Activated CD8-positive, alpha-beta T cell treated with anti-CD3 and anti-CD28 coated beads, Interleukin-2, amount 10 ng/mL, durations not matched to agents 7 days and 5 days (primary cell): ENCODE measurements around the gene TBL1XR1. TPM values are rescaled to one million over a fixed set of nuclear protein-coding genes. Genes with fewer than 3 reads are reported as not detected.

ENCODE experiments used
- ATAC-seq: fragments of 150-1000 bp; cut with Tn5 transposase; one replicate; pipeline ENCODE4 v1.10.0; 2021; ENCODE audit warnings: moderate library complexity
- CTCF ChIA-PET: fragments of 350-600 bp; sonication (Branson Sonifier 250); formaldehyde crosslinking; loops from one replicate; lab custom pipeline; 2021; ENCODE audit warnings: antibody characterized with exemption; lab: Charles Lee
- POLR2A ChIA-PET: fragments of 350-600 bp; sonication (Branson Sonifier 250); formaldehyde crosslinking; loops from one replicate; lab custom pipeline; 2021; ENCODE audit warnings: antibody characterized with exemption; lab: Charles Lee
- DNase-seq: peaks from one replicate; pipeline ENCODE4 v3.0.0-alpha.2; 2020
- H3K27ac Mint-ChIP-seq: one replicate; pipeline ENCODE4 v1.8.0; 2021; ENCODE audit warnings: mild to moderate bottlenecking, mixed read lengths
- H3K27me3 Mint-ChIP-seq: one replicate; pipeline ENCODE4 v1.8.0; 2021; ENCODE audit warnings: low read depth, mixed read lengths
- H3K36me3 Mint-ChIP-seq: one replicate; pipeline ENCODE4 v1.8.0; 2021; ENCODE audit warnings: low read depth, mixed read lengths
- H3K4me1 Mint-ChIP-seq: one replicate; pipeline ENCODE4 v1.8.0; 2021; ENCODE audit warnings: low read depth, mixed read lengths
- H3K4me3 Mint-ChIP-seq: one replicate; pipeline ENCODE4 v1.8.0; 2021; ENCODE audit warnings: mild to moderate bottlenecking, mixed read lengths
- H3K9me3 Mint-ChIP-seq: one replicate; pipeline ENCODE4 v1.8.0; 2022; ENCODE audit warnings: mixed read lengths; ENCODE audit not compliant: insufficient read depth
- total RNA-seq, 2 experiments: library from RNA; stranded (reverse); gene quantifications; one replicate each; pipeline ENCODE4 v1.2.3, GENCODE V29; 2021

TBL1XR1 gene
- 100 to 1,000 TPM; 165 to 166 TPM for total RNA-seq

- DNase-seq = peak; percentile 92
- Mint-ChIP-seq H3K4me3 (peak within 1 kb of the TSS; percentile 98), H3K9me3 (no peaks in the 10 kb centered on the region), H3K36me3 (peaks cover 38% of the 10 kb centered on the region), H3K27me3 (no peaks in the 10 kb centered on the region), H3K4me1 (peaks cover 66% of the 10 kb centered on the region), H3K27ac (peak within 1 kb of the TSS; percentile 99)
- ChIA-PET POLR2A (interaction anchor here (0.6 to 6.5 kb wide), 12 partner anchors 17 to 482 kb away, joined by 3 to 172 read pairs (median 5); no protein-coding TSS in a partner anchor), CTCF (interaction anchor here (1.1 to 5.7 kb wide), 5 partner anchors 15 to 162 kb away, joined by 4 to 57 read pairs (median 6); no protein-coding TSS in a partner anchor)
- peak; percentile 67 for ATAC-seq
Observed at GRCh38 chr3:177197041-177197726, at the start of gene TBL1XR1. TBL1XR1 (minus strand) TSS chr3:177197482; CDS start chr3:177064977, 132,505 bp downstream.

DNA sequence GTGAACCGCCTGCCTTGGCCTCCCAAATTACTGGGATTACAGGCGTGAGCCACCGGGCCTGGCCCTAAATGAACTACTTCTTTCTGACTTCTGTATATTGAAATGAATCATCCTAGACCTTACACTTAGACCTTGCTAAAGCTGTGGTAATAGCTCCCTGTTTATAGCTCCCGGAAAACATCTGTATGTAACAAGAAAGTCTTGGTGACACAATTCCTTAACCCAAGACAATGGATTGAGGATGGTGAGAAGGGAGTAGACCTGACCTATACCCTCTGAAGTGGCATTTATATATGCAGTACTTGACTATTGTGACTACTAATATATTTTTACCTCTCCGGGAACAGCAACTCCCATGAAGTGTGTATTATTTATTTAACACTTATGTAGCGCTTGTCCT lies 48.0 kb upstream of the TBL1XR1 start:
- H3K36me3 Mint-ChIP-seq = no peaks in the 10 kb centered on the region
- ATAC-seq (no peak), DNase-seq (no peak)
- ChIA-PET POLR2A (no interaction called here), CTCF (no interaction called here)
- H3K4me3 Mint-ChIP-seq = no peak overlapping the region
- H3K9me3 Mint-ChIP-seq = peaks cover 3% of the 10 kb centered on the region
- no peak overlapping the region for H3K27ac Mint-ChIP-seq
- H3K27me3 Mint-ChIP-seq = no peaks in the 10 kb centered on the region
- peaks cover 4% of the 10 kb centered on the region for H3K4me1 Mint-ChIP-seq

- peaks cover 4% of the 10 kb centered on the region for H3K4me1 Mint-ChIP-seq
- DNase-seq (no peak), ATAC-seq (no peak)
- H3K36me3 Mint-ChIP-seq = no peaks in the 10 kb centered on the region
- H3K27me3 Mint-ChIP-seq = no peaks in the 10 kb centered on the region
- H3K27ac Mint-ChIP-seq = no peak overlapping the region
- H3K9me3 Mint-ChIP-seq = peaks cover 3% of the 10 kb centered on the region
- CTCF ChIA-PET = no interaction called here
- H3K4me3 Mint-ChIP-seq = no peak overlapping the region
- POLR2A ChIA-PET = interaction anchor here (0.9 kb wide), 1 partner anchor 116 kb away, joined by 3 read pairs; no protein-coding TSS in a partner anchor
Observed at GRCh38 chr3:177244606-177245005, 47.3 kb upstream of the TBL1XR1 start.

GRCh38 chr3:177238686-177239216 lies 41.5 kb upstream of the TBL1XR1 start:
- Mint-ChIP-seq H3K36me3 (peaks cover 2% of the 10 kb centered on the region), H3K27ac (no peak overlapping the region), H3K9me3 (no peaks in the 10 kb centered on the region), H3K4me3 (no peak overlapping the region), H3K4me1 (peaks cover 13% of the 10 kb centered on the region), H3K27me3 (no peaks in the 10 kb centered on the region)
- ATAC-seq (no peak), DNase-seq (no peak)
- CTCF ChIA-PET = interaction anchor here (1.1 kb wide), 1 partner anchor 11 kb away, joined by 3 read pairs; no protein-coding TSS in a partner anchor
- POLR2A ChIA-PET = interaction anchor here (0.5 kb wide), 1 partner anchor 40 kb away, joined by 3 read pairs; no protein-coding TSS in a partner anchor

GRCh38 chr3:177237206-177237605 lies 39.9 kb upstream of the TBL1XR1 start:
- CTCF ChIA-PET = no interaction called here
- Mint-ChIP-seq H3K27me3 (no peaks in the 10 kb centered on the region), H3K4me1 (peaks cover 9% of the 10 kb centered on the region), H3K9me3 (no peaks in the 10 kb centered on the region), H3K36me3 (peaks cover 2% of the 10 kb centered on the region), H3K4me3 (no peak overlapping the region), H3K27ac (no peak overlapping the region)
- ATAC-seq (no peak), DNase-seq (no peak)
- POLR2A ChIA-PET = no interaction called here

DNA sequence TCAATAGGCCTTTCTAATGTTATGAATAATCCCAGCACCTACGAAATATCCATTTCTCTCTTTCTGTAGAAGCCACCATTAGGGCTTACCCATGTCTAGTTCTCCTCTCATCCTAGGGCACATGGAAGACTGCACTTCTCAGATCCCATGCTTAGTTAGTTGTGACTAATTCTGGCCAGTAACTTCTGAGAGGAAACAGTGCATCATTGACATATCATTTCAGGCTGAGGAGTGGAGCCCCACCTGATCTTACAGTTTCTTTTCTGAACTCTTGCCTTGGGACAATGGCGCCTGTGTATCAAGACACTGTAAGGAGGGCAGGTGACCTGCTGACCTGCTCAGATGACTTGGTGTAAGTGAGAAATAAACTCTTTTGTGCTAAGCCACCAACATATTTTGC lies 39.4 kb upstream of the TBL1XR1 start:
- ChIA-PET POLR2A (no interaction called here), CTCF (no interaction called here)
- Mint-ChIP-seq H3K36me3 (peaks cover 2% of the 10 kb centered on the region), H3K27me3 (no peaks in the 10 kb centered on the region), H3K27ac (no peak overlapping the region), H3K4me1 (peaks cover 9% of the 10 kb centered on the region), H3K4me3 (no peak overlapping the region), H3K9me3 (no peaks in the 10 kb centered on the region)
- DNase-seq (no peak), ATAC-seq (no peak)

GRCh38 chr3:177234121-177234520 lies 36.8 kb upstream of the TBL1XR1 start:
- no peak overlapping the region for H3K4me3 Mint-ChIP-seq
- DNase-seq (no peak), ATAC-seq (no peak)
- H3K27ac Mint-ChIP-seq = no peak overlapping the region
- peaks cover 5% of the 10 kb centered on the region for H3K9me3 Mint-ChIP-seq
- POLR2A ChIA-PET = no interaction called here
- no peaks in the 10 kb centered on the region for H3K27me3 Mint-ChIP-seq
- H3K36me3 Mint-ChIP-seq = peaks cover 8% of the 10 kb centered on the region
- peaks cover 9% of the 10 kb centered on the region for H3K4me1 Mint-ChIP-seq
- CTCF ChIA-PET = no interaction called here

DNA sequence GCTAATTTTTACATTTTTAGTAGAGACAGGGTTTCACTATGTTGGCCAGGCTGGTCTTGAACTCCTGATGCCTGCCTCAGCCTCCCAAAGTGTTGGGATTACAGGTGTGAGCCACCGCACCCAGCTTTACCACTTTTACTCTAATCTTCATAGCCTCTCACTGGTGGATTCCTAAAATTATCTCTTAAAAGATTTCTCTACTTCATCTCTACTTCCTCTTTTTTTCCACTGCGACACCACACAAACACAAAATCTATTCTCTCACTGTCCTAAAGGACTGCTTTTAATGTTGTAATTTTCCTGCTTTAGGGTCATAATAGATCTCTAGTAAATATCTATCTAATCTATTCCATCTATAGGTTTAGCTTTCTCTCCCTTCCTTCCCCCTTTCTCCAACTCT lies 34.0 kb upstream of the TBL1XR1 start:
- ATAC-seq (no peak), DNase-seq (no peak)
- H3K4me3 Mint-ChIP-seq = no peak overlapping the region
- CTCF ChIA-PET = no interaction called here
- H3K27ac Mint-ChIP-seq = no peak overlapping the region
- peaks cover 6% of the 10 kb centered on the region for H3K4me1 Mint-ChIP-seq
- POLR2A ChIA-PET = no interaction called here
- peaks cover 10% of the 10 kb centered on the region for H3K36me3 Mint-ChIP-seq
- peaks cover 9% of the 10 kb centered on the region for H3K9me3 Mint-ChIP-seq
- H3K27me3 Mint-ChIP-seq = no peaks in the 10 kb centered on the region

DNA sequence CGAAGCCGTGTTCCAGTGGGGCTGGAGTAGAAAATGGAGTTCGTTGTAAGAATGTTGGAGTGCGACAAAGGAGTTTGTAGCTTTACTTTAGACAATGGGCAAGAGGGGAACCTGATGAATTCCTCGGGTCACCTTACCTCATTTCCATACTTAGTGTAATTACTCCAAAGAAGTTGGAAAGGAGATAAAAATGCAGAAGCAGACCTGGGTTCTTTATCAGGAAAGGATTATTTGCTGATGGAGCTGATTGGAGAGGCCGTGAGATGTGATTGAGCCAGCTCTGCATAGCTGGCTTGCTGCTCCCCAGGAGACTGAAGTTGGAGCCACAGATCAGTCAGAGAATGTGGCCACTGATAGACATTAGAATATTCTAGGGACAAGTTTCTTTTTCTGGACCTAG lies 33.4 kb upstream of the TBL1XR1 start:
- Mint-ChIP-seq H3K4me1 (peaks cover 9% of the 10 kb centered on the region), H3K4me3 (no peak overlapping the region), H3K27me3 (no peaks in the 10 kb centered on the region), H3K9me3 (peaks cover 9% of the 10 kb centered on the region), H3K36me3 (peaks cover 10% of the 10 kb centered on the region), H3K27ac (no peak overlapping the region)
- CTCF ChIA-PET = no interaction called here
- no peak for DNase-seq
- ATAC-seq = no peak
- POLR2A ChIA-PET = no interaction called here

DNA sequence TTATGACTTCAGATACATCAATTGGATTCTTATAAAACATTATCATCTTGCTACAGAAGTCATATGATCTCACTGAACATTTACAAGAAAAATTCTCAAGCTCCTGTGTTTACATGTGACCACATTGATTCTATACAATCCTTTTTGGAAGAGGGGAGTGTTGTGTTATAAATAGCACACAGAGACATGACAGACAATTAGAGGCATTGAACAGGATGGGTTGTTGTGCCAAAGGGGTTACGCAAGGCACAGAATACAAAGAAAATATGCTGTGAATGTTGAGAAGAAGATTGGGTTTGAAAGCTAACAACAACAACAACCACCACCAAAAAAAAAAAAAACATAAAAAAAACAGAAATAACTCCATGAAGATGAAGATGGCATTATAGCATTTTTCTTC lies 32.5 kb upstream of the TBL1XR1 start:
- ATAC-seq = no peak
- no peak overlapping the region for H3K4me3 Mint-ChIP-seq
- ChIA-PET POLR2A (no interaction called here), CTCF (no interaction called here)
- H3K27me3 Mint-ChIP-seq = no peaks in the 10 kb centered on the region
- no peak for DNase-seq
- H3K27ac Mint-ChIP-seq = no peak overlapping the region
- peaks cover 9% of the 10 kb centered on the region for H3K9me3 Mint-ChIP-seq
- H3K4me1 Mint-ChIP-seq = peaks cover 10% of the 10 kb centered on the region
- H3K36me3 Mint-ChIP-seq = peaks cover 10% of the 10 kb centered on the region

DNA sequence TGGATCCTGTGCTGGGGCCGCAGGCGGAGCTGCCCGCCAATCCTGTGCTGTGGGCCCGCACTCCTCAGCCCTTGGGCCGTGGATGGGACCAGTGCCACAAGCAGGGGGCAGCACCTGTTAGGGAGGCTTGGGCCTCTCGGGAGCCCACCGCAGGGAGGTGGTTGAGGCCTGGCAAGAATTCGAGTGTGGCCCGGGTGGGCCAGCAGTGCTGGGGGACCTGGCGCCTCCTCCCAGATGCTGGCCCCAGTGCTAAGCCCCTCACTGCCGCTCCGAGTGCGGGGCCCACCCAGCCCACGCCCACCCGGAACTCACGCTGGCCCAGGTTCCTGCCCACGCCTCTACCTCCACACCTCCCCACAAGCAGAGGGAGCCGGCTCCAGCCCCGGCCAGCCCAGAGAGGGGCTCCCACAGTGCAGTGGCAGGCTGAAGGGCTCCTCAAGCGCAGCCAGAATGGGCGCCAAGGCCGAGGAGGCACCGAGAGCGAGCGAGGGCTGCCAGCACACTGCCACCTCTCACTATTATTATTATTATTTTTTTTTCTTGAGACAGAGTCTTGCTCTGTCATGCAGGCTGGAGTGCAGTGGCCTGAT lies 31.4 kb upstream of the TBL1XR1 start:
- DNase-seq (no peak), ATAC-seq (no peak)
- Mint-ChIP-seq H3K4me1 (peaks cover 20% of the 10 kb centered on the region), H3K36me3 (peaks cover 10% of the 10 kb centered on the region), H3K4me3 (no peak overlapping the region), H3K27ac (no peak overlapping the region), H3K27me3 (no peaks in the 10 kb centered on the region), H3K9me3 (peaks cover 9% of the 10 kb centered on the region)
- ChIA-PET POLR2A (no interaction called here), CTCF (no interaction called here)

DNA sequence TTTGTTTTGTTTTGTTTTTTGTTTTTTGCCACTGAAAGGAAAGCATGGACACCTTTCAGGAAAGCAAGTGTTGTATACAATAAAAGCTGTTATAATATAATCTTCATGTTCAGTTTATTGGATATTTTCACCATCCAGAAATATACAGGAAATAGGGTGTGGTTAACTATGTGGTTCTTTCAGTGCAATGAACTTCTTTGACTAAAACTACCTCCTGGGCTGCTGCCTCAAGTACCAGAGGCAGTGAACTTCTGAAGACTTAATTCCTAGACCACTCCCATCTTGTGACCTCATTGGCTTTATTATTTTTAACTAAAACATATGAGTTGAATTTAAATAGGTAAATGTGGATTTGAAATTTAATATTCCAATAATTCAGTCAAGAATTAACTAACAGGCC lies 27.1 kb upstream of the TBL1XR1 start:
- Mint-ChIP-seq H3K4me3 (no peak overlapping the region), H3K27me3 (no peaks in the 10 kb centered on the region), H3K4me1 (peaks cover 38% of the 10 kb centered on the region), H3K27ac (peak overlapping the region; percentile 78), H3K36me3 (peaks cover 9% of the 10 kb centered on the region), H3K9me3 (peaks cover 7% of the 10 kb centered on the region)
- ChIA-PET CTCF (no interaction called here), POLR2A (interaction anchor here (1.2 kb wide), 1 partner anchor 27 kb away, joined by 6 read pairs; the partner anchor contains the start of gene TBL1XR1)
- ATAC-seq (peak; percentile 84), DNase-seq (peak; percentile 35)
